Effector CD4-positive, alpha-beta T cell (primary cell): ENCODE results near the gene UGT1A6.

Experiments
- DNase-seq: peaks from one replicate; pipeline ENCODE4 v3.0.0-alpha.2; 2020

UGT1A6 gene

DNA sequence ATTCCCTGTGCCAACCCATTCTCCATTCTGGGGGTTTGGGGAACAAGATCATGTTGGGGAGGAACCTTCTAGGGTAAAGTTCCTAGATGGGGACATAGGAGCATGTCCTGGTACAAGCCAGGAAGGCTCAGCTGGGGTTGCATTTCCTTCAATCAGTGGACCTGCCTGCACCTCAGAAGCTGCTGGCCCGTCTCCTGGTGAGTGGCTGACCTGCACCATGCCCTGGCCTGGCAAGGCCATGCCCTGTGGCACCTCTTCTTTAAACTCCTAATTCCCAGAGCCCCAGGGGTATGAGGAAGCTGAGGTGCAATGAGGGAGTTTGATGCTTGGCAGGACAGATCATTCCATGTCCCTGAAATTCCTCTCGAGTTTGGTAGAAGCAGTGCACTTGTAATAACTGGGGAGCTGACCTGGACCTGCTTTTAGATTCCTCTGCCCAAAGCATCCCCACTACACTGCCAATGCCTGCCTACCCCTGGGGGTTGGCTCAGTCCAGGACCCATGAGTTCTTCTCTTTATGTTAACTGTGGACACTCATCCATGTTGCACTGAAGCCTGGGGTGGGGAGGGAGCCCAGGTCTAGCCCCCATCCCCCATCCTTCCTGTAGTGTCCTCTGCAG, 110.7 kb downstream of the UGT1A6 start:
- DNase-seq, result no peak

DNA sequence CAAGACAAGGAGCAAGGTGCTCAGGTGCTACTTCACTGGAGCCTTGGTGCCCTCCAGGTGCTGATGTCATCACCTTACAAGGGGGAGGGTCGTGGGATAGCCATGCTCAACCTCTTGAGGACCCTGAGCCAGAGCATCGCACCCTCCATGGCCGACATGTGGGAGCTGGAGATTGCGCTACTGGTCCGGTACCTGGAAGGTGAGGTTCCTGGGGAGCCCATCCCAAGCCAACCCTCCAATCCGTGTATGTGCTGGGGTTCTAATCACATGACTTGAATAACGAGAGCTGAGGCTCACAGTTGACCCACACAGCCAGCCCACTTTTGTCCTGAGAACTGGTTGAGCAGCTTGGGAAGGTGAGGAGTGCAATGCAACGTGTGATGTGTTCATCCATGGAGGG, 111.3 kb downstream of the UGT1A6 start:
- no peak for DNase-seq

DNA sequence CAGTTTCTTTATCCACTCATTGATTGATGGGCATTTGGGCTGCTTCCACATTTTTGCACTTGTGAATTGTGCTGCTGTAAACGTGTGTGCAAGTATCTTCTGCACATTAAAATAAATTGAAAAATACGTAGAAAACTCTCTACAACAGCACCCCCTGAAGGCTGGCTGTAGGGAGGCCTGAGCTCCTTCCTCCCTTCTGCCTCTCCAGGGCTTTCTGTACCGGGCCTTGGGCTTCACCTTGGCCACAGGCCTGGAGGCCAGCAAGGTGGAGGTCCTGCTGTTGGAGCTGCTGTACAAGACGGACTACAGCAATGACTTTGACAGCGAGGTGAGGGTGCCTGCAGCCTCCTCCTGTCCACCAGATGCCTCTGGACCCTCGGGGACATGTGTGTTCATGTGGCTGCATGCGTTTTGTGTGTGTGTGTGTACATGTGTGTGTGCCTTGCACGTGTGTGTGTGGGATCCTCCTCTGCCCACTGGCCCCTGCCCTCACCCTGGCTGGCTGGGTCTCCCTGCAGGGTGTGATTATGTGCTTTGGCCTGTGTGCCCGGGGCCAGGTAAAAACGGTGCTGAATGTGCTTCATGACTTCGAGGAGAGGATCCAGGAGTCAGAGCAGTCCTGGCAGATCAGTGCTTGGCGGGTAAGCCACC, 114.7 kb downstream of the UGT1A6 start:
- no peak for DNase-seq

DNA sequence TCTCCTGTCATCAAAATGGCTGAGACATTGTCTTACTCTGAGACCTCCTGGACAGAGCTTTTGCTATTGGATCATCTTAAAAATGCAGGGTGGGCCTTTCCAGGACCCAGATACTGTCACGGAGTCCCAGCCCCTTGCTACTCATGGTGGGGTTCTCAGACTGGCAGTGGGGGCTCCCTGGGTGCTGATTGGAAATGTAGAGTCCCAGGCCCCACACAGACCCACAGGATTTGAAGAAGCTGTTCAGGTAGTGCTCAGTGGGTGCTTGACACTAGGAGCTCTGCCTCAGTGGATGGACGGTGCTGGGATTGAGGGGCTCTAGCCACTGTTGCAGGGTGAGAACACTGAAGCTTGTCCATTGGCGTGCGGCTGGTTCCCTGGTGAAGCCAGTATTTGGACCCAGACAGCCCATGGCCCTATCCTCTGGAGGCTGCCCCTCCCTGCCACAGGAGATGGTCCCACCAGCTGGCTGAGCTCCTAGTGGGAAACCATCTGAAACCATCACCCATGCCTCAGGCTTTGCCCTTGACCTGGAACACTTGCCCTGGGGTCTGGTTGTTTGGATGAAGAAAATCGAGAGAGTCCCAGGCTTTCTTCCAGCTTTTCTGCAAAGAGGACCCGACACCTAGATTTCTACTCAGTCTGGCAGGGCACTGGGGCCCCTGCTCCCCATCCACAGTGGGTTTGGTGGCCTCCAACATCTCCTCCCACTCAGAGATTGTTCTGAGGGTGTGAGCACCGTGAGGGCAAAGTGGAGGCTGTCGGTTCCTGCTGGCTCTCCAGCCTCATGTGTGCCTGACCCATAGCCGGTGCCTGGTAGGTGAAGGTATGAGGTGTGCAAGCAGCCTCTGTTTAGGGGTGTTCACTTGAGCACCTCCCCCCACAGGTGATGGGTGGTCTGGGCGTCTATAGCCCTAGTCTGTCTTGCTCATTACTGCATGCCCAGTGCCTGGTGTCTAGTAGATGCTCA, 115.6 kb downstream of the UGT1A6 start:
- no peak for DNase-seq

DNA sequence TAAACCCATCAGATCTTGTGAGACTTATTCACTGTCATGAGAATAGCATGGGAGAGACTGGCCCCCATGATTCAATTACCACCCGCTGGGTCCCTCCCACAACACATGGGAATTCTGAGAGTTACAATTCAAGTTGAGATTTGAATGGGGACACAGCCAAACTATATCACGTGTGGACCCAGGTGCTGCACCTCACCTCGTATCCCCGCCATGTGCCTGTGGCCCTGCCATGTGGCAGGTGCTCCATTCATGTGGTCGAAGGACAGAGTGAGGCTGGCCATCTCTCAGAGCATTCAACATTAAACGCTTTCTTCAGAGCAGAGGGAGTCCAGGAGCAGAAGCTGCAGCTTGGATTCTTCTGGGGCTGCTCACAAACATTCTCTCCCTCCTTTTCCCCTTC, 117.7 kb downstream of the UGT1A6 start:
- DNase-seq, result no peak

DNA sequence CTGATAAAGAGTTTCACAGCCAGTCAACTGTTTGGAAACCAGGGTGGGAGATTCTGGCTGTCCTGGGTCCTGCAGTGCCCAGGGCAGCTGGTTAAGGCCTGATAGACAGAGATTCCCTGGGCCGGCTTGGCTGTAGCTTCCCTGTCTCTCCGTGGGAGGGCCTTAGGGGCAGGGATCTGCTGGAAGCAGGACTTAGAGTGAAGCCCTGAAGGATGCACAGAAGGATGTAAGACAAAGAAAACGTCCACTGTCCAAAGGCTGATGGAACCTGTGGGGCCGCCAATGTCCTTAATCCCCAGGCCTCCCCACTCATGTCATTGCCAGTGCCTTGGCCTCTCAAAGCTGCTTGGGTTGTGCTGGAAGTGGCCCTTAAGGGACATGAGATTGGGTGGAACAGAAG, 118.4 kb downstream of the UGT1A6 start:
- no peak for DNase-seq

DNA sequence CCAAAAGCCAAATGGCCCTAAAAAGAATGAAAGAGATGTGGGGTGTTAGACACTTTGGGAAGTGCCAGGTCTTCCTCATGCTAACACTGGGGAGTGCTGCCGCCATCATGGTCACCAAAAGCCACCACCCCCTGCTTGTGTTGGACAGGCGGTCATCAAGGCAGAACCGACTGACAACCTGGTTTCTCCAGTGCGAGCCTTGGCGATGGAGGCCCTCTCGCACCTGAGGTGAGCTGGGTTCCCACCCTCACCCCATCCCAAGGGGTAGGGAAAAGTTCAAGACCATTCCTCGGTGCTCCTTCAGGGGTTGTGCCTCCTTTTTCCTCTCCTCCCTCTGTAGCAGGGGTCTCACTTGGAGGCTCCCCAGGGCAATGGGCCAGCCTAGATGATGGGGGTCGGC, 119.0 kb downstream of the UGT1A6 start:
- no peak for DNase-seq

DNA sequence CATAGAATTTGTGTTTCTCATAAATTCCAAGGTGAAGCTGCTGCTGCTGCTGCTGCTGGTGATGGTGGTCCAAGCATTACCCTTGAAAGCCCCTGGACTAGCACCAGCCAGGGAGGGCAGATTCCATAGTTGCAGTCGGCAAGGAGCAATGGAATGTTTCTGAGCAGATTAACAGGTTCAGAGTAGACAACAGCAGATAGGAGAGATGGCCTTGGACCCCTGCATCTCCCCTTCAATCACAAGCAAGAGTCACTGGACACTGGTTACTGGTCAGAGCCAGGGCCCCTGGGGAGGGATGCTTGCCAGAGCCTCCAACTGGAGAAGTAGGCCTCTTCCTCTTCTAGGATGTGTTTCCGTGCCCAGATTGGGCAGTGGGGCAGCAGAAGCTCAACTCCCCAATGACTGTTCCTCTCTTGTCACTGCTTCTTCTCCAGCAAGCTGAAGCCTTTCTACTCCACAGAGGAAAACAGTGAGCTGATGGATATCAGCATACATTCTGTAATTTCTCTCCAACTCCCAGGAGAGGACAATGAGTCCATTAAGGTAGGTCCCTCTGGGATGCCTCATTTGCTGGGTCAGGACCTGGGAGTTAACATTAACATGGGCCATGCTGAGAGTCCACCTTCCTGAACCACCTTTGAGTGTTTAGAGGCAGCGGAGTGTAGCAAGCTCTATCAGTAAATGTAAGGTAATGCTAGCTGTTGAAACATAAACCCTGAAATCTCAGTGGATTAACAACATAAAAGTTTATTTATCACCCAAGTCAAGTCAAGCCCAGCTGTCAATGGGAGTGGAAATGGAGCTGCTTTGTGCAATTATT, 120.8 kb downstream of the UGT1A6 start:
- no peak for DNase-seq

DNA sequence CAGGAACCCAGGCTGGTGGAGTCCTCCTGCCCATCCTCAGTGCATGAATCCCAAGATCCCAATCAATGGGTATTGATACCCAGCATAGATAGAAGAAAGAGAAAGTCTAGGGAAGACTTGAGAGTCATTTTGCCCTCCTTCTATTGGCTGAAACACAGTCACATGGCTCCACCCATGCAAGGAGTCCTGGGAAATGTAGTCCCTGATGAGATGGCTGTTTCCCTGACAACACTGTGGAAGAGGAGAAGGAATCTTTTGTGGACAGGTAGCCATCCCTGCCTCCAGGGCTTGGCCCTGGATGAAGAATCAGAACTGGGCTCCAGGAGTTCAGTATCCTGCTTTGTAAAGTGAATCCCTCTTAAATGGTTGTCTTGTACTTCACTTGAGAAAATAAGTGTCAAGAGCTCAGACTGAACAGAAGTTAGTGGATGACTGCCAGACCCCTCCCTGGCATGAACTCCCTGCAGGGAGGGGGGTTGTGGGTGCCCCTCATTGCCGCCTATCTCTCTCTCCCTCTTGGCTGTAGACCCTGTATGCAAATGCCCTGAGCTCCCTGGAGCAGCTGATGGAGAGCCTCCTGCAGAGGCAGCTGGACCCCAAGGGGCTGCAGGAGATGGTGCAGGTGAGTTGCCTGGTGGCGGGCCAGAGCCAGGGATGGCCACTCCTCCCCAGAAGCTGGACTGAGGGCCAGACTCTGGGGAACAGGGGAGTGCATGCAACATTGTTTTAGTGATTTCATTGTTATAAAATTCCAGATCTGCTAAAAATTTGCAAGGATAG, 121.6 kb downstream of the UGT1A6 start:
- no peak for DNase-seq

DNA sequence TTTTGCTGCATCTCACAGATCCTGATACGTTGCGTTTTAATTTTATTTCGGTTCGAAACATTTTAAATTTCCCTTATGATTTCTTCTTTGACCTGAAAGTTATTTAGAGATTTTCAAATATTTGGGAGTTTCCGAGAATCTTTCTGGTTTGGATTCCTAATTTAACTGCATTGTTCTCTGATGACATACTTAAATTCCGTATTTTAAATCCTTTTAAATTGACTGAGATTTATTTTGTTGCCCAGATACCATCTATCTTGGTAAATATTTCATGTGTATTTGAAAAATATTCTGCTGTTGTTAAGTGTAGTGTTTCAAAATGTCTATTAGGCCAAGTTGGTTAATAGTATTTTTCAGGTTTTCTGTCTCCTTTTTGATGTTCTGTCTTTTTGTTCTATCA, 123.2 kb downstream of the UGT1A6 start:
- DNase-seq, result no peak

DNA sequence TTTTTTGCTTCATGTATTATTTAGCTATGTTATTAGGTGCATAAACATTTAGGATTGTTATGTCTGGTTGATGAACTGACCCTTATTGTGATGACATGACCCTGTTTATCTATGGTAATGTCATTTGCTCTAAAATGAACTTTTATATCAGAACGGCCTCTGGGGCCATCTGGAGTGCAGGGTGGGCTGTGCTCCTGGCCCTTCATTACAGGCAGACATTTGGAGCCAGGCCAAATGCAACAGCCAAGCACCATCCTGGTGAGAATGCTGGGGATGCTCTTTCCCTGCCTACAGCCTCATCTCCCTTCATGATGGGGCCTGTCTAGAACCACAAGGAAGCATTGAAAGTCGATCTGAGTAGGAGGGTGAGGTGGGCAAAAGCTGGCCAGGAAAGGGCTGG, 123.6 kb downstream of the UGT1A6 start:
- DNase-seq, result no peak

DNA sequence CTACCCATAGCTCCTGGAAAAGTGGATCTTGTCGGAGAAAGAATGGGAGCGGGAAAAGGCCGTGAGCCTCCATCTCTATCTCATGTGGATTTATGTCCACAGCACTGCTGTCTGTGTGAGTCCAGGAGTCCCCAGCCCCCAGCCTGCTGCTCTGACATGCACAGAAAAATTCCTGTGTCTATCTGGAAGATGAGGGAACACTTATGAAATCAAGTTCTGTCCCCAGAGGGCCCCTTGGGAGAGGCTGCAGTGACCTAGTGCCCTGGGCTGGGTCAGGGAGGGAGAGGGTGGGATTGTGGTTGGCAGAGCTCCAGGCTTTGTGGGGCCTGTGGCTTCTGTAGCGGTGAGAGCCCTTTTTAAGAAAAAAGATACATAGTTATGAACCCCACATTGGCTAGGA, 124.1 kb downstream of the UGT1A6 start:
- no peak for DNase-seq

DNA sequence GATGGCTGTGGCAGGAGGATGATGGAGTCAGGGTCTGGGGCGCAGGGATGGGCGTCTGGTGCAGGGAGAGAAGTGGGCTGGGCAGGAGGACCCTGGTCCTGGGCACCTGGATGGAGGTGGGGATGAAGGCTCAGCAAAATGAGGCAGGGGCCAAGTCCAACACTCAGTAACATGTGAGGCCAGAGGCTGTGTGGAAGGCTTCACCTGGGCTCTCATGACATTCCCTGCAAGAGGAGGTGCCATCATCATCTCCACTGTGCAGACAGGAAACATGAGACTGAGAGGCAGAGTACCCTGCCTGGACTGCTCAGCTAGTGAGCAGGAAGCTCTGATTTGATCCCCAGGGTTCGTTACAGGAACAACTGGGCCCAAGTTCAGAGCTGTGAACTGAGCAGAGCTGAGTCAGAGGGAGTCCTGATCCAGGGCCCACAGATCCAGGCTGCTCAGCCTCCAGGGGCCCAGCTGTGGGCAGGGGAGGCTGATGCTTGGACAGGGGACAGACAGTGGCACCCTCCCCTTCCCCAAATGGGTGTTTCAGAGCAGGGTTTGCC, 124.7 kb downstream of the UGT1A6 start:
- DNase-seq, result no peak

DNA sequence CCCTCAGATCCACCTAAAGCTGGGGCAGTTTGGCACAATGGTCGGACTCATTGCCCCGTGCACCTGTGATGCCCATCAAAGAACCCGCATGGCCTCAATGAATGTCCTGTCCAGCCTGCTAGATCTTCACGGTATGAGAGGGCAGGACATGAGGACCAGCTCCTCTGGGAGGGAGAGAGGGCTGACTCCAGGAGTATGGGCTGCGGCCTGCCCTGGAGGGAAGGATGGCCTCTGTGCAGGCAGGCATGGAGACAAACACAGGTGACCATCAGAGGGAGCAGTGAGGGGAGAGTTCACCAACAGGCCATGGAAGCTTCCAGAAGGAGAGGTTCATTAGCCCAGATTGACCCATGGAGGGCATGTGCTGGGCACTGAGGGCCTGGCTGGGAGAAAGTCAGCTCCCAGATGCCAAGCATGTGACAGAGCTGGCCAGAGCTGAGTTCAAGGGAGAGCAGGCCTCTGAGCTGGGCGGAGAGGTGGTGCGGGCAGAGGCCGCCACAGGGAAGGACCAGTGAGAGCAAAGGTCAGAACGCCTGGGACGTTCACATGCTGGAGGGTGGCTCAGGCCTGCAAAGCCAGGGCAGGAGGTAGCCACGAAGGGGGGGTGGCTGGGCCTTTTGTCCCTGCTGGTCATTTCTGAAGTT, 125.4 kb downstream of the UGT1A6 start:
- DNase-seq, result no peak

DNA sequence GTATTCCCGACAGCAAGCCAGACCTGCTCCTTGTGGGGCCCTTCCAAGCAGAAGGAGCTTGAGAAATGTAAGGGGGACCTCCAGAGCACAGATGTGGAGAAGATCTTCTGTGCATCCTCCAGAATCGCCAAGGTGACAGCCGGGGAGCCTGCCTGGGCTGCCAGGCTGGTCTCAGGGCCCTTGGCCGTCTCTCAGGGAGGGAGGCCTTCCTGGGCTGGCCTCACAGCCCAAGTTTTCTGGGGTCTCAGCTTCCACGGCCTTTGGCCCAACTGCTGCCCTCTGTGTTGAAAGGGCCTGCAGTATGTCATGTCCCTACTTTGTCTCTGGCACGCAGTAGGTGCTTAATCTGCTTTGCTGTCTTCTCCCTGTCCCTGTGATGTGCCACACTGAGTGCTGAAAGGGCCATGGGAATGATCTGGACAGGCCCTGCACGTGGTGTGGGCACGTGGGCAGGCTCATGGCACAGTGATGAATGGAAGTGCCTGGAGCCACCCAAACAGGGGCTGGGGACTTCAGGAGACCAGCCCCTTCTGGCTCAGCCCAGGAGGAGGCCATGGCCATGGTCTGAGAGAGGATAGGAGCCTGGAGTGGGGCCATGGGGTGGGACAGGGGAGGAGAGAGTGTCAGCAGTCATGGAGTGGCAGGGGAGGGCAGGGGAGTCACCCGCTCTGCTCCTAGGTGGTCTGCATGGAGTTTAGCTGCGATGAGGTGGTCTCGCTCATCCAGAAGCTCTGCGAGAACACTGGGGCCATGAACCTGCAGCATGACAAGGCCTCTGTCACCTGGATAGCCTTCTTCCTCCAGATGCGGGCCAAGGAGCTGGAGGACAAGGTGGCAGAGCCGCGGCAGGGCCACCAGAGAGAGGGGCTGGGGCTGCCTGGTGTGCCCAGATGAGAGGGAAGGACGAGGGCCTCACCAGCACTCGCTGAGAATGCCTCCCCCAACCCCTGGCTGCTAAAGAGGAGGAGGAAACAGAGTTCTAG, 126.2 kb downstream of the UGT1A6 start:
- no peak for DNase-seq

DNA sequence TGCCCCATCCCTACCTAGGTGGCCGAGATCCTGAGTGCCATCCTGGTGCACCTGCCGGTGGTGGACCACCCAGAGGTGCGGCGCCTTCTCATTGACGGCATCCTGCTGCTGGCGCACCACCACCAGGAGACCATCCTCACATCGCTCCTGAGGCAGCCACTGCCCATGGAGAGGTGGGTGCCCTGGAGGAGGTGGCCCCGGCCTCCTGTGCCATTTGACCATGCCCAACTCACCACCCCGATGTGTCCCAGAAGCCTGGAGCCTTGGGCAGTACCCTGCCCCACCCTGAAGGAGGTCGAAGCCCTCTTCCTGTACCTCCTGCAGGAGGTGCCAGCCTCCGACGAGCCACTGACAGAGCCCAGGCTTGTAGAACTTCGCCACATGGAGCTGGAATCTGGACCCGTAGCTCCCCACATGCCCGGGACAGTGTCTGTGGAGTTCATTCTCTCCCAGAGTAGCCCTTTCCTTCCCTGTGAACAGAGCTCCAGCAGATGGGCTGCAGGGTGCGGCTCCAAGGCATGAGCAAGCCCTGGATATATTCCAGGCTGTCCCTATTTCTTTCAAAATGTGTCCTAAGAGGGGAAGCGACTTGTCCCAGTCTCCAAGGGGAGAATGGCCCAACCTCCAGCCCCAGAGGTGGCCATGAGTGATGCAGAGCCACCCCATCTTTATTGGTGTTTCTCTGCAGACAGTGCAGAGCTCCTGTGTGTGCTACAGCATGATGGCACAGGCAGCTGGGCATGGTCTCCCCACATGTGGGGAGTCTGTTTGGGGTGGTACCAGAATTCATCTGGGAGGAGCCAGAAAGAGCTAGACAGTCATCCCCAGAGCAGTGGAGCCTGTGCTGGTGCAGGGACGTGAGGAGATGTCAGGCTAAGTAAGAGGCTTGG, 127.4 kb downstream of the UGT1A6 start:
- DNase-seq, result no peak

DNA sequence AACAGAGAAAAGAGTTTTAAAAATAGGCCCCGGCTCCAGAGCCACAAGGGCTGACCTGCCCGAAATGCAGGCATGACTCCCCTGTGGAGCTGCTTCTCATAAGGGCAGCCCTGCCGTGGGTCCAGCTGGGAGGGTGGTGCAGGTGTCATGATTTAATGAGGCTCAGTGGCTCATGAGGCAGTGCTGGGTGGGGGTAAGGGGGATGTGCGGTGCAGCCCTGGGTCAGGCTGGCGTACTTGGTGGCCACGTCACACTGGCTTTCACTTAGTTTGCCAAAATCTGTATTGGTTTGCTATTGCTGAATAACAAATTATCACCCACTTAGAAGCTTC, 128.1 kb downstream of the UGT1A6 start:
- no peak for DNase-seq

DNA sequence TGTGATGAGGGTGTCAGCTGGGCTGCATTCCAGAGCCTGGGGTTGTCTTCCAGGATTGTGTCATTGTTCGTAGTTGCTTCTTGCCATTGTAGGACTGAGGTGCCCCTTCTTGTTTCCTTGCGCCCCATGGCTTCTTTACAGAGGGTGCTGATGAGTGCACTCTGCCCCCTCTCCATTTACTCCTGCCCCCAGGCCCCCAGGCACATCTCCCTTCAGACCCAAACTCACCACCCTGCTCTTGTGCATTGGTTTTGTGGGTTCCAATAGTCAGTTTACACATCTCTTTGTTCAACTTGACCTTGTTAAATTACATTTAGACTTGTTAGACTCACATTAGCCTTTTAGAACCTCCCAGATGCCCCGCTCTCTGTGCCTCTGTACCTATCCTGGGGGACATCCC, 128.5 kb downstream of the UGT1A6 start:
- DNase-seq, result no peak

DNA sequence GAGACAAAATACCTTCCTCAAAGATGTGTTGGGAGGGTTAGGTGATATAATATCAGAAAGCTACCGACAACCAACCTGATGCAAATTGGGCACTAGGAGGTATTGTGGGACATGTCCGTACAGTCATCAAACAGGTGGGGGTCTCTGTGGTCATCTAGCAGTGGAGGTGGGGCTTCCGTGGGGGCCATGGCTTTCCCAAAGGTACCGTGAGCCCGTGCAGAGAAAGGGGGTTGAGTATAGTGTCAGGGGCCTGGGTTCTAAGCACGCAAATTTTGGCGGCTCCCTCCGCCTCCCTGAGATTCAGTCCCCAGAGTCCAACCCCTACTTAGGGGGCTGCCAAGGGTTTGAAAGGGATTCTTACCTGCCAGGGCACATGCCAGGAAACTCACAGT, 129.0 kb downstream of the UGT1A6 start:
- no peak for DNase-seq
